Measurements from ENCODE around the gene RASGEF1B.
A peak's percentile ranks its signal among the peaks of the same experiment; 100 is the strongest.
"Not testable (repeated sequence)": the region's sequence is repeated elsewhere in the genome, so short reads cannot be mapped to it uniquely, and the experiment has no call there.

RASGEF1B gene

GRCh38 chr4:81498046-81498445 is 26.3 kb upstream of the RASGEF1B start:
- no peak for DNase-seq (ENCODE audit: low spot score)

- no peak for DNase-seq (ENCODE audit: low spot score)
These were observed 23.6 kb upstream of the RASGEF1B start for GRCh38 chr4:81495345-81495744.

- DNase-seq (ENCODE audit: low spot score): no peak
These were observed 22.3 kb upstream of the RASGEF1B start for GRCh38 chr4:81494031-81494431.

- no peak for DNase-seq (ENCODE audit: low spot score)
These were observed 21.0 kb upstream of the RASGEF1B start for GRCh38 chr4:81492606-81493230.

- no peak for DNase-seq (ENCODE audit: low spot score)
These were observed 20.2 kb upstream of the RASGEF1B start for GRCh38 chr4:81491943-81492342.

GRCh38 chr4:81490403-81491160 is 18.9 kb upstream of the RASGEF1B start:
- DNase-seq (ENCODE audit: low spot score): no peak

GRCh38 chr4:81486502-81486901 is 14.8 kb upstream of the RASGEF1B start:
- DNase-seq (ENCODE audit: low spot score): no peak

- no peak for DNase-seq (ENCODE audit: low spot score)
These were observed 13.7 kb upstream of the RASGEF1B start for GRCh38 chr4:81485310-81485980.

- no peak for DNase-seq (ENCODE audit: low spot score)
These were observed 10.6 kb upstream of the RASGEF1B start for GRCh38 chr4:81482326-81482725.

GRCh38 chr4:81481151-81481550 is 9.4 kb upstream of the RASGEF1B start:
- no peak for DNase-seq (ENCODE audit: low spot score)

- not testable (repeated sequence) for DNase-seq (ENCODE audit: low spot score)
These were observed 7.9 kb upstream of the RASGEF1B start for GRCh38 chr4:81479573-81479972.

GRCh38 chr4:81473331-81474265 is 1.9 kb upstream of the RASGEF1B start:
- not testable (repeated sequence) for DNase-seq (ENCODE audit: low spot score)

GRCh38 chr4:81472281-81473182 is 825 bp upstream of the RASGEF1B start:
- no peak for DNase-seq (ENCODE audit: low spot score)

- DNase-seq (ENCODE audit: low spot score): no peak
These were observed 464 bp downstream of the RASGEF1B start for GRCh38 chr4:81471298-81471587.

GRCh38 chr4:81470456-81471297 is 1.0 kb downstream of the RASGEF1B start:
- peak; percentile 35 for DNase-seq (ENCODE audit: low spot score)

- DNase-seq (ENCODE audit: low spot score): peak; percentile 14
These were observed 1.8 kb downstream of the RASGEF1B start for GRCh38 chr4:81469781-81470455.

- no peak for DNase-seq (ENCODE audit: low spot score)
These were observed 3.0 kb downstream of the RASGEF1B start for GRCh38 chr4:81468678-81469077.

- no peak for DNase-seq (ENCODE audit: low spot score)
These were observed 4.1 kb downstream of the RASGEF1B start for GRCh38 chr4:81467672-81467964.

- peak; percentile 87 for DNase-seq (ENCODE audit: low spot score)
These were observed 4.7 kb downstream of the RASGEF1B start for GRCh38 chr4:81466841-81467671.
